K562 (cell line): ENCODE data around the gene ISLR2.

ENCODE experiments used
- HDAC6 ChIP-seq: IDR thresholded peaks from 2 replicates; pipeline ENCODE4 v1.6.1; 2012; ENCODE audit warnings: low read depth, mild to moderate bottlenecking, control low read depth, inconsistent platforms, low read length, moderate library complexity
- SMARCE1 ChIP-seq: fragments of 450-650 bp; IDR thresholded peaks from 2 replicates; pipeline ENCODE4 v1.7.1; 2016; ENCODE audit warnings: mild to moderate bottlenecking
- TF ChIP-seq, protein P1 (sequence below): sonication (generic); formaldehyde crosslinking; IDR thresholded peaks from 2 replicates; pipeline ENCODE4 v1.5.0; 2020; ENCODE audit warnings: missing genetic modification reagents

DNA sequence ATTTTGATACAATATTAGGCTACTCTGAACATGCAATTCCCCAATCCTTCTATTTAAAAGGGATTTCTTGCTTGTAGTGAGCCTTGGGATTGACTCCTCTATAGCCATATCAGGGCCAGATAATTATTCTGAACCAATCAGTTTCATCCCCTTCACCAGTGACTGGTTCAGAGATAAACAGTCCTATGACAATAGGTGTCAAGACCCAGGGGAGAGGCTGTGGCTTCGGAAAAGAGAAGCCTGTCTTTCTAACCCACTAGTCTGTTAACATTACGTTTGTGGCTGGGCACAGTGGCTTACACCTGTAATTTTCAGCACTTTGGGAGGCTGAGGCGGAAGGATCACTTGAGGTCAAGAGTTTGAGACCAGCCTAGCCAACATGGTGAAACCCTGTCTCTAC is 6.2 kb upstream of the ISLR2 start:
- TF ChIP-seq SMARCE1 (no peak), HDAC6 (no peak)
- TF ChIP-seq, protein P1, sequence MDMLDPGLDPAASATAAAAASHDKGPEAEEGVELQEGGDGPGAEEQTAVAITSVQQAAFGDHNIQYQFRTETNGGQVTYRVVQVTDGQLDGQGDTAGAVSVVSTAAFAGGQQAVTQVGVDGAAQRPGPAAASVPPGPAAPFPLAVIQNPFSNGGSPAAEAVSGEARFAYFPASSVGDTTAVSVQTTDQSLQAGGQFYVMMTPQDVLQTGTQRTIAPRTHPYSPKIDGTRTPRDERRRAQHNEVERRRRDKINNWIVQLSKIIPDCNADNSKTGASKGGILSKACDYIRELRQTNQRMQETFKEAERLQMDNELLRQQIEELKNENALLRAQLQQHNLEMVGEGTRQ (CRISPR knock-in tag): no peak
